ENCODE data around the gene CLNK.
A peak's percentile ranks its signal among the peaks of the same experiment; 100 is the strongest.

The CLNK gene

GRCh38 chr4:10701161-10701560, 16.6 kb upstream of the CLNK start:
- DNase-seq, result no peak

- no peak for DNase-seq
Measured at GRCh38 chr4:10698172-10698571, 13.6 kb upstream of the CLNK start.

GRCh38 chr4:10697086-10697485, 12.5 kb upstream of the CLNK start:
- peak; percentile 34 for DNase-seq

- no peak for DNase-seq
Measured at GRCh38 chr4:10696253-10696652, 11.7 kb upstream of the CLNK start.

- DNase-seq, result no peak
Measured at GRCh38 chr4:10694828-10695209, 10.3 kb upstream of the CLNK start.

- DNase-seq, result no peak
Measured at GRCh38 chr4:10694151-10694827, 9.7 kb upstream of the CLNK start.

- no peak for DNase-seq
Measured at GRCh38 chr4:10691651-10692050, 7.1 kb upstream of the CLNK start.

GRCh38 chr4:10690185-10690907, 5.8 kb upstream of the CLNK start:
- DNase-seq, result no peak

- DNase-seq, result no peak
Measured at GRCh38 chr4:10688846-10689245, 4.3 kb upstream of the CLNK start.

GRCh38 chr4:10688022-10688421, 3.5 kb upstream of the CLNK start:
- DNase-seq, result no peak

- no peak for DNase-seq
Measured at GRCh38 chr4:10687526-10687925, 3.0 kb upstream of the CLNK start.

GRCh38 chr4:10682397-10682796, 2.2 kb downstream of the CLNK start:
- no peak for DNase-seq

- no peak for DNase-seq
Measured at GRCh38 chr4:10677796-10678497, 6.6 kb downstream of the CLNK start.

GRCh38 chr4:10673817-10674369, 10.7 kb downstream of the CLNK start:
- DNase-seq, result no peak

- DNase-seq, result no peak
Measured at GRCh38 chr4:10672379-10672778, 12.2 kb downstream of the CLNK start.

- DNase-seq, result no peak
Measured at GRCh38 chr4:10671799-10672198, 12.8 kb downstream of the CLNK start.

GRCh38 chr4:10671366-10671765, 13.2 kb downstream of the CLNK start:
- no peak for DNase-seq

GRCh38 chr4:10670321-10670720, 14.2 kb downstream of the CLNK start:
- no peak for DNase-seq

GRCh38 chr4:10667701-10668326, 16.8 kb downstream of the CLNK start:
- DNase-seq, result peak; percentile 74

GRCh38 chr4:10666616-10667015, 18.0 kb downstream of the CLNK start:
- DNase-seq, result peak; percentile 10

- no peak for DNase-seq
Measured at GRCh38 chr4:10664408-10664807, 20.2 kb downstream of the CLNK start.

GRCh38 chr4:10662937-10663336, 21.6 kb downstream of the CLNK start:
- no peak for DNase-seq

GRCh38 chr4:10661047-10661446, 23.5 kb downstream of the CLNK start:
- no peak for DNase-seq
